Type B pancreatic cell (in vitro differentiated cells): Measurements from ENCODE around the gene GRXCR1. TPM values are rescaled to one million over a fixed set of nuclear protein-coding genes. Genes with fewer than 3 reads are reported as not detected.

Source experiments
- DNase-seq: peaks from one replicate; pipeline ENCODE4 v3.0.0; 2021; ENCODE audit warnings: mixed read lengths; ENCODE audit not compliant: unreplicated experiment; ENCODE audit errors: extremely low spot score
- H3K27ac Mint-ChIP-seq: 2 replicates; pipeline ENCODE4 v1.8.0; 2021; ENCODE audit warnings: mild to moderate bottlenecking, mixed read lengths
- H3K27me3 Mint-ChIP-seq: 2 replicates; pipeline ENCODE4 v1.8.0; 2021; ENCODE audit warnings: mixed read lengths
- H3K36me3 Mint-ChIP-seq: 2 replicates; pipeline ENCODE4 v1.8.0; 2021; ENCODE audit warnings: mixed read lengths
- H3K4me1 Mint-ChIP-seq: one replicate; pipeline ENCODE4 v1.8.0; 2021; ENCODE audit warnings: mixed read lengths; ENCODE audit not compliant: unreplicated experiment
- H3K4me3 Mint-ChIP-seq: 2 replicates; pipeline ENCODE4 v1.8.0; 2021; ENCODE audit warnings: mild to moderate bottlenecking, mixed read lengths
- H3K9me3 Mint-ChIP-seq: 2 replicates; pipeline ENCODE4 v1.8.0; 2021; ENCODE audit warnings: mixed read lengths
- total RNA-seq: library from RNA; stranded (reverse); gene quantifications from 2 replicates; pipeline ENCODE4 v1.2.1, GENCODE V29; 2021; ENCODE audit warnings: low replicate concordance
- TF ChIP-seq, protein P1 (sequence below): fragments of 200-600 bp; sonication (generic); conservative IDR thresholded peaks from 2 replicates; pipeline ENCODE4 v1.5.0; 2021; ENCODE audit warnings: antibody characterized with exemption, mild to moderate bottlenecking

GRXCR1 gene
- total RNA-seq, 1 donor from 2014 or later, result not detected

DNA sequence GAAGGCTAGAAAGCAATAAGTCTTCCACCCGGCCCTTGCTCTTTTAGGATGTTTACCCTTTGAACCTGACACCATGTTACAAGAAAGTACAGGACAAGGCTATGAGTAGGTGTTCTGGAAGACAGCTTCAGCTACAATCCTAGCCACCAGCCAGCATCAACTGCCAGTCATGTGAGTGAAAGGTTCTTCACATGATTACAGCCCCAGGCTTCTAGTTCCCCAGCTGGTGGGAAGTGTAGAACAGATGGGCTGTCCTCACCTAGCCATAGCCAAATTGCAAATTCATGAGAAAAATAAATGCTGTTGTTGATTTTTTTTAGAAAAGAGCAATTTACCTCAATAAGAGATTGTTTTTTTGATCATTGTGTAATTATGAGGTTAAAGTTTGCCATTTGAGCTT lies 60.8 kb downstream of the GRXCR1 start:
- Mint-ChIP-seq H3K4me3 (no peak overlapping the region), H3K27me3 (no peaks in the 10 kb centered on the region), H3K36me3 (no peaks in the 10 kb centered on the region), H3K9me3 (no peaks in the 10 kb centered on the region), H3K4me1 (no peaks in the 10 kb centered on the region), H3K27ac (no peak overlapping the region)
- no peak for DNase-seq
- TF ChIP-seq, protein P1, sequence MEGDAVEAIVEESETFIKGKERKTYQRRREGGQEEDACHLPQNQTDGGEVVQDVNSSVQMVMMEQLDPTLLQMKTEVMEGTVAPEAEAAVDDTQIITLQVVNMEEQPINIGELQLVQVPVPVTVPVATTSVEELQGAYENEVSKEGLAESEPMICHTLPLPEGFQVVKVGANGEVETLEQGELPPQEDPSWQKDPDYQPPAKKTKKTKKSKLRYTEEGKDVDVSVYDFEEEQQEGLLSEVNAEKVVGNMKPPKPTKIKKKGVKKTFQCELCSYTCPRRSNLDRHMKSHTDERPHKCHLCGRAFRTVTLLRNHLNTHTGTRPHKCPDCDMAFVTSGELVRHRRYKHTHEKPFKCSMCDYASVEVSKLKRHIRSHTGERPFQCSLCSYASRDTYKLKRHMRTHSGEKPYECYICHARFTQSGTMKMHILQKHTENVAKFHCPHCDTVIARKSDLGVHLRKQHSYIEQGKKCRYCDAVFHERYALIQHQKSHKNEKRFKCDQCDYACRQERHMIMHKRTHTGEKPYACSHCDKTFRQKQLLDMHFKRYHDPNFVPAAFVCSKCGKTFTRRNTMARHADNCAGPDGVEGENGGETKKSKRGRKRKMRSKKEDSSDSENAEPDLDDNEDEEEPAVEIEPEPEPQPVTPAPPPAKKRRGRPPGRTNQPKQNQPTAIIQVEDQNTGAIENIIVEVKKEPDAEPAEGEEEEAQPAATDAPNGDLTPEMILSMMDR, result no peak

DNA sequence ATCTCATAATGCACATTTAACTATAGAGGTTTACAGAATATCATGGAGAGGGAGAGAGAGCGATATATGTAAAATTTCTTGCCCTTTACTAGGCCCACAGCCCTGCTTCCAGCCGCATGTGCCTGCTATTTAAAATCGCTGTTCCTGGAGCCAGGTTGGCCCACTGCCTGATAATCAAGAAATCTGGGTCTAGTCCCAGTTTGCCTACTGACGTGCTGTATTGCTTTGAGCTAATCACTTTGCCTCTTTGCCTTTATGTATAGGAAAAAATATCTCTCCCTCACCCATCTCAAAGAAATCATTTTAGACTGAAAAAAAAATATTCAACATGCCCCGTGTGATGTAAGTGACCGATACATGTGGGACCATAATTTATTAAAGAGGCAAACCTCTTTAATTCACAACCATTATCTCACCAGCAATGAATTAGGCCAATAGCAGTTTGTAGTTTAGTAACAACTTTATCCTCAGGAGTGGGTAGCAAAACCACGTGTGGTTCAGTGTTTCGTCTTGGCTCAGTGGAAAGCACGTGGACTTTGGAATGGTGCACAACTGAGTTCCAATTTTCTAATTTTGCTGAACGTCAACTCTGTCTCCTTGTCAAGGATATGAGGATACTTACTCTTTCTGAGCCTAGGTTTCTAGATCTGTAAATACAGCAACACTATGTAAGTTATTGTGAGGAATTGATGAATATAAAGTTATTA lies 62.6 kb downstream of the GRXCR1 start:
- Mint-ChIP-seq H3K4me3 (no peak overlapping the region), H3K9me3 (no peaks in the 10 kb centered on the region), H3K36me3 (no peaks in the 10 kb centered on the region), H3K4me1 (no peaks in the 10 kb centered on the region), H3K27me3 (no peaks in the 10 kb centered on the region), H3K27ac (no peak overlapping the region)
- DNase-seq, result no peak
- TF ChIP-seq, protein P1, result no peak

DNA sequence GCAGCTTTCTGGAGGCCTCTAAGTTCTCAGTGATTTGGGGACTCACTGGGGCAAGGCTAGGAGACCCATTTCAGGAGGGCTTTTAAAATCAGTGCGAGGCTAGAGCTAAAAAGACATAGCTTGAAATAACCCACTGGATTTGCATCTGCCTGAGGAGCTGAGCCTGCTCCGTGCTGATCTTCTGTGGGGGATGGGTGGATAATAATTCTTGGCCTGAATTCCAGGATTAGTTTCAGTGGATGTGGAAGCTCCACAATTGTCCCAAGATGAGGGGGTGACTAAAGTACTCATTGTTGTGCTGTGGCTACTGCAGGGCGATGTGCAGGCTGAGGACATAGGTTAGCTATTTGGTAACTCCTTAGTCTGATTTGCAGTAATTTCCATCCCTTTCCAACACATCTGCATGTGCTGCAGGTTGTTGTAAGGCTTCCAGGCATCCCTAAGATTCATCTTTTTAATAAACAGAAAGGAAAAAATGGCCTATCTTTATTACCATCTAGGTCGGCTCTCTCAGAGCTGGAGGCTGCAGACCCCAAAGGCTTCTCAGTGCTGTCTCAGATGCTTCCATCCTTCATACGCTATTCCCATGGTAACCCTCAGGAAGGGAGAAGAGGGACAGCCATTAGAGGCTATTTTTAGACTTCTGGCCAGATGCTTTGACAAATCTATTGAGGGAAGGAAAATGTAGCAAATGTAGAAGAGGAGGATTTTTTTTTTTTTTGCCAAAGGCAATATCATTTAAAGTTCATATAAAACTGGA lies 63.4 kb downstream of the GRXCR1 start:
- H3K4me3 Mint-ChIP-seq, result no peak overlapping the region
- no peaks in the 10 kb centered on the region for H3K36me3 Mint-ChIP-seq
- H3K27ac Mint-ChIP-seq, result no peak overlapping the region
- H3K27me3 Mint-ChIP-seq, result no peaks in the 10 kb centered on the region
- TF ChIP-seq, protein P1, result no peak
- no peak for DNase-seq
- no peaks in the 10 kb centered on the region for H3K4me1 Mint-ChIP-seq
- H3K9me3 Mint-ChIP-seq, result no peaks in the 10 kb centered on the region

DNA sequence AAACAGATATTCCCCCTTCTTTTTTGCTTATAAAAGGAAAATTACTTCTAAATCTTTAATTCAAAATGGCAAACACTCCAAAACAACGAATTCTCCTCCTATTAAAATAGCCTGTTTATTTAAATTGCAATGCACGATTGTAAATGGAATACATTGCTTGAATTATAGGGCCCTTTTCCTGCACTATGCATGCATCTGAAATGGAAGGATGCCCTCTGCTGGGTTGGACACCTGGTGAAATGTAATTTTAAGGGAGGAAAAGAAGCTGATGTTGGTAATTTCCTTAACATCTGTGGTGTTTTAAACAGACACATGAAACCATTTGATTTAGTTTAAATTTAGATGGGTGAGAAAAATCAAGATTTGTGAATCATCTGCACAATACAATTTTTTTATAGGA lies 72.8 kb downstream of the GRXCR1 start:
- Mint-ChIP-seq H3K27ac (no peak overlapping the region), H3K4me1 (no peaks in the 10 kb centered on the region), H3K4me3 (no peak overlapping the region), H3K27me3 (peaks cover 3% of the 10 kb centered on the region), H3K9me3 (no peaks in the 10 kb centered on the region), H3K36me3 (no peaks in the 10 kb centered on the region)
- TF ChIP-seq, protein P1, result peak; percentile 40
- DNase-seq, result no peak

DNA sequence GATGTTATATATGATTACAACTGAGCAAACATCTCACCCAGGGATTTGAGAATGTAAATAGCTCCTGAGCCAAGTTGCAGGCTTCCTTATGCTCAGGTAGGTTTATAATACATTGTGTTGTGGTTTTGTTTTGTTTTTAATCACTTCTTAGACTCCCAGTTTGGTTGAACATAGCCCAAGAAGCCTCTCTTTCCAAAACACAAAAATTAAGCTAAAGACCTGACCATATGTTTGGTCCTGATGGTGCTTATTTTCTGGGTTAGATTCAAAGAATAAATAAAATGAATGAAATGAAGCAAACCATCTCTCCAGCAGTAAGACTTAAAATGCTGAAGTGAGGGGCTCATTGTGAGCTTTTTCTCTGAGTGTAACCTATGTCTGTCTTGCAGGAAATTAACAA lies 93.5 kb downstream of the GRXCR1 start:
- Mint-ChIP-seq H3K27me3 (no peaks in the 10 kb centered on the region), H3K9me3 (peaks cover 5% of the 10 kb centered on the region), H3K4me3 (no peak overlapping the region), H3K4me1 (no peaks in the 10 kb centered on the region), H3K27ac (no peak overlapping the region), H3K36me3 (no peaks in the 10 kb centered on the region)
- TF ChIP-seq, protein P1, result no peak
- no peak for DNase-seq
